Breast epithelium (tissue), 3 donors: Measurements from ENCODE around the gene TRAF3IP1.

Experiments used
- POLR2A ChIP-seq: fragments of 450-650 bp; IDR thresholded peaks from one replicate; pipeline ENCODE4 v1.6.1; 2016; ENCODE audit warnings: antibody characterized with exemption, mild to moderate bottlenecking, moderate library complexity
- POLR2AphosphoS5 ChIP-seq, 3 donors: sonication (generic); formaldehyde crosslinking; IDR thresholded peaks; one replicate each; pipeline ENCODE4 v1.6.1; 2017; ENCODE audit warnings: antibody characterized with exemption in 3 of 3
- TF ChIP-seq, protein P1 (sequence below), 3 donors: fragments of 450-650 bp; IDR thresholded peaks; one replicate each; pipeline ENCODE4 v1.5.1; 2016 to 2017; ENCODE audit warnings: antibody characterized with exemption in 3 of 3, mild to moderate bottlenecking in 3 of 3, moderate library complexity in 3 of 3

DNA sequence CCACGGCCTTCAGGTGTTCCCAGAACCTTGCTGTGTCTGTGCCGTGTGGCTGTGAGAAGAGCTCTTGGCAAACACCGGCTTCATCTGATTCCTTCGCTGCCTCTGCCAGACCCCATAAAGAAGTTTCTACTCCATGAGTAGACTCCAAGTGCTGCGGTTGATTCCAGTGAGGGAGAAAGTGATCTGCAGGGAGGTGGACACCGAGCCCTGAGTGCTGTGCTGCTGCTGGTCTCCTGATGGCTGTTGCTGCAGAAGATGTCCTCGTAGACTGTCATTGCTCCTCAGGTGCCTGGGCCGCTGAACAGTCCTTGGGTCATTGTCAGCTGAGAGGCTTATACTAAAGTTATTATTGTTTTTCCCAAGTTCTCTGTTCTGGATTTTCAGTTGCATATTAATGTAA lies 126.1 kb downstream of the TRAF3IP1 start:
- no peak for TF ChIP-seq POLR2AphosphoS5 (IDR thresholded peaks at IDR 0.05)
- TF ChIP-seq, protein P1, sequence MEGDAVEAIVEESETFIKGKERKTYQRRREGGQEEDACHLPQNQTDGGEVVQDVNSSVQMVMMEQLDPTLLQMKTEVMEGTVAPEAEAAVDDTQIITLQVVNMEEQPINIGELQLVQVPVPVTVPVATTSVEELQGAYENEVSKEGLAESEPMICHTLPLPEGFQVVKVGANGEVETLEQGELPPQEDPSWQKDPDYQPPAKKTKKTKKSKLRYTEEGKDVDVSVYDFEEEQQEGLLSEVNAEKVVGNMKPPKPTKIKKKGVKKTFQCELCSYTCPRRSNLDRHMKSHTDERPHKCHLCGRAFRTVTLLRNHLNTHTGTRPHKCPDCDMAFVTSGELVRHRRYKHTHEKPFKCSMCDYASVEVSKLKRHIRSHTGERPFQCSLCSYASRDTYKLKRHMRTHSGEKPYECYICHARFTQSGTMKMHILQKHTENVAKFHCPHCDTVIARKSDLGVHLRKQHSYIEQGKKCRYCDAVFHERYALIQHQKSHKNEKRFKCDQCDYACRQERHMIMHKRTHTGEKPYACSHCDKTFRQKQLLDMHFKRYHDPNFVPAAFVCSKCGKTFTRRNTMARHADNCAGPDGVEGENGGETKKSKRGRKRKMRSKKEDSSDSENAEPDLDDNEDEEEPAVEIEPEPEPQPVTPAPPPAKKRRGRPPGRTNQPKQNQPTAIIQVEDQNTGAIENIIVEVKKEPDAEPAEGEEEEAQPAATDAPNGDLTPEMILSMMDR (IDR thresholded peaks at IDR 0.05): no peak
- TF ChIP-seq POLR2A: no peak
